ENCODE measurements around the gene SFN. TPM values are rescaled to one million over a fixed set of nuclear protein-coding genes. Genes with fewer than 3 reads are reported as not detected.

SFN gene
- total and polyA plus RNA-seq, 2 of the 4 experiments (the other 2 are of a cell fraction), result 0.18 to 0.34 TPM

GRCh38 chr1:26894263-26894662, 31.3 kb downstream of the SFN start:
- Histone ChIP-seq H2AK5ac (ENCODE audit: low read depth, low read length) (no peak overlapping the region), H3K4me1 (ENCODE audit: control insufficient read depth, insufficient read depth, low read length) (peaks cover 8% of the 10 kb centered on the region), H3K56ac (ENCODE audit: extremely low read depth, insufficient read depth, low read length) (no peak overlapping the region), H3K4me3 (ENCODE audit: insufficient read depth, low read depth, low read length) (no peak overlapping the region), H3K27ac (ENCODE audit: insufficient read depth, low read length) (no peak overlapping the region), H4K91ac (ENCODE audit: insufficient read depth, low read depth, low read length) (no peak overlapping the region), H3K18ac (ENCODE audit: low read depth, low read length) (no peak overlapping the region), H4K8ac (ENCODE audit: low read depth in 2 of 2, low read length in 2 of 2) (no peak overlapping the region), H3K27me3 (ENCODE audit: control insufficient read depth, insufficient read depth, low read length) (no peaks in the 10 kb centered on the region), H3K9me1 (ENCODE audit: insufficient read depth, low read length) (peaks cover 3% of the 10 kb centered on the region; the same call in 1 of the 2 replicates), H3K23ac (ENCODE audit: low read depth, low read length) (no peak overlapping the region), H3K79me1 (ENCODE audit: low read depth in 1 of 2, low read length in 2 of 2) (peaks cover 17 to 45% of the 10 kb centered on the region in 2 experiments; a peak in 3 of 4 replicates), H2AFZ (replicated peaks; ENCODE audit: low read length, poor library complexity) (peak overlapping the region; percentile 47), H3K9ac (ENCODE audit: low read depth, low read length) (no peak overlapping the region), H3K9me3 (ENCODE audit: control insufficient read depth, insufficient read depth, low read length) (no peaks in the 10 kb centered on the region), H4K5ac (ENCODE audit: low read depth, low read length) (no peak overlapping the region), H2BK120ac (ENCODE audit: low read depth, low read length) (no peak overlapping the region), H2BK20ac (ENCODE audit: low read depth, low read length) (no peak overlapping the region), H3K4ac (ENCODE audit: low read depth, low read length) (no peak overlapping the region), H4K20me1 (ENCODE audit: insufficient read depth, low read length) (no peaks in the 10 kb centered on the region; the same call in 1 of the 2 replicates), H3K36me3 (ENCODE audit: control insufficient read depth, insufficient read depth, low read length) (peaks cover 34% of the 10 kb centered on the region), H3K14ac (replicated peaks; ENCODE audit: low read depth, low read length) (no peak overlapping the region), H2BK15ac (ENCODE audit: low read depth, low read length) (no peak overlapping the region), H3K4me2 (ENCODE audit: low read depth, low read length) (no peak overlapping the region), H2BK5ac (ENCODE audit: low read depth, low read length, poor library complexity, severe bottlenecking) (no peak overlapping the region), H2AK9ac (replicated peaks; ENCODE audit: low read depth, low read length, poor library complexity) (no peak overlapping the region)
- WGBS, 2 experiments (ENCODE audit: extremely low coverage in 2 of 2, insufficient read length in 1 of 2), result 97% methylated on average over 4 of the region's 13 CpGs; no CpG with 5 or more reads in 1 of the 2 experiments
- intact Hi-C loops (cut with micrococcal nuclease) (no loop called here), in situ Hi-C loops (cut with MboI; ENCODE audit: low sequenced_read_pairs) (no loop called here), dilution Hi-C loops (cut with HindIII; ENCODE audit: low sequenced_read_pairs, unreplicated experiment) (no loop called here)
- TF ChIP-seq FOS (IDR thresholded peaks at IDR 0.05; ENCODE audit: low read depth, low read length), result no peak
- TF ChIP-seq ELK1 (IDR thresholded peaks at IDR 0.05; ENCODE audit: borderline replicate concordance, low read depth, low read length), result no peak
- no peak for TF ChIP-seq POLR2A (IDR thresholded peaks at IDR 0.05; ENCODE audit: low read depth, low read length)
- TF ChIP-seq MAFK (IDR thresholded peaks at IDR 0.05; ENCODE audit: low read depth, low read length), result no peak
- no peak for TF ChIP-seq MXI1 (IDR thresholded peaks at IDR 0.05; ENCODE audit: borderline replicate concordance, low read depth, low read length)
- TF ChIP-seq RFX5 (IDR thresholded peaks at IDR 0.05; ENCODE audit: low read depth, low read length), result no peak
- no peak for TF ChIP-seq NFE2L2 (IDR thresholded peaks at IDR 0.05; ENCODE audit: low read depth, low read length)
- TF ChIP-seq BHLHE40 (IDR thresholded peaks at IDR 0.05; ENCODE audit: low read depth, low read length), result no peak
- no peak for TF ChIP-seq MAZ (IDR thresholded peaks at IDR 0.05; ENCODE audit: borderline replicate concordance, low read depth, low read length)
- no peak for TF ChIP-seq USF2 (IDR thresholded peaks at IDR 0.05; ENCODE audit: low read depth, low read length)
- no peak for TF ChIP-seq RAD21 (IDR thresholded peaks at IDR 0.05; ENCODE audit: low read length)
- TF ChIP-seq CEBPB (IDR thresholded peaks at IDR 0.05; ENCODE audit: low read depth, low read length), result no peak
- DNase-seq (no peak), ATAC-seq (ENCODE audit: low read depth) (no peak)
- POLR2A ChIA-PET (ENCODE audit: unreplicated experiment), result no interaction called here
- no TSS peak for BruUV-seq (replicated peaks)
- CTCF ChIA-PET, result no interaction called here
